H1 (cell line): Measurements from ENCODE around the gene MSH5. TPM values are rescaled to one million over a fixed set of nuclear protein-coding genes. Genes with fewer than 3 reads are reported as not detected.

Source experiments
- CTCF ChIA-PET: fragments of 300-600 bp; sonication (Branson Sonifier 250); formaldehyde crosslinking; loops from one replicate; lab custom pipeline; 2021; ENCODE audit not compliant: partially characterized antibody; lab: Charles Lee
- POLR2A ChIA-PET: fragments of 300-600 bp; sonication (Branson Sonifier 250); formaldehyde crosslinking; loops from one replicate; lab custom pipeline; 2021; ENCODE audit warnings: inconsistent platforms; ENCODE audit not compliant: partially characterized antibody; lab: Charles Lee
- DNase-seq, 2 experiments: peaks; one replicate each; pipeline versions ENCODE4 v3.0.0 to v3.0.0-alpha.2; 2010 to 2022; ENCODE audit warnings: low spot score in 2 of 2, low read depth in 1 of 2, mixed read lengths in 1 of 2
- FAIRE-seq: peaks from 2 replicates; lab custom pipeline; 2011; peaks lifted over from hg19 to GRCh38; lab: Jason Lieb, UNC
- H2AFZ ChIP-seq: 2 replicates; pipeline ENCODE4 v1.8.1; 2012; ENCODE audit warnings: low read length, inconsistent platforms
- H2AK5ac ChIP-seq: 2 replicates; pipeline ENCODE4 v1.6.1; 2013; ENCODE audit warnings: low read depth, low read length
- H2BK120ac ChIP-seq: replicated peaks from 2 replicates; pipeline ENCODE3; 2013; ENCODE audit warnings: low read depth, low read length, inconsistent platforms
- H2BK12ac ChIP-seq: 2 replicates; pipeline ENCODE4 v1.6.1; 2013; ENCODE audit warnings: low read depth, low read length
- H2BK15ac ChIP-seq: 2 replicates; pipeline ENCODE4 v1.6.1; 2013; ENCODE audit warnings: low read length
- H2BK20ac ChIP-seq: 2 replicates; pipeline ENCODE4 v1.6.1; 2013; ENCODE audit warnings: low read length
- H2BK5ac ChIP-seq: 2 replicates; pipeline ENCODE4 v1.6.1; 2013; ENCODE audit warnings: low read depth, low read length
- H3K14ac ChIP-seq: 2 replicates; pipeline ENCODE4 v1.6.1; 2013; ENCODE audit warnings: inconsistent platforms; ENCODE audit not compliant: insufficient read length
- H3K18ac ChIP-seq: 2 replicates; pipeline ENCODE4 v1.6.1; 2013; ENCODE audit warnings: low read length; ENCODE audit errors: extremely low read depth
- H3K23ac ChIP-seq: 2 replicates; pipeline ENCODE4 v1.6.1; 2013; ENCODE audit warnings: inconsistent platforms; ENCODE audit not compliant: insufficient read length
- H3K23me2 ChIP-seq: 2 replicates; pipeline ENCODE4 v1.6.1; 2013; ENCODE audit warnings: low read depth, low read length
- H3K27ac ChIP-seq: 2 replicates; pipeline ENCODE4 v1.6.1; 2011; ENCODE audit warnings: low read depth, low read length, inconsistent platforms
- H3K27me3 ChIP-seq, 4 experiments: replicated peaks in 1 of 4; 1 replicate in 1 of 4; 2 replicates in 3 of 4; pipeline versions ENCODE4 v1.6.1 to v1.8.1; 2011 to 2013; ENCODE audit warnings: low read length in 3 of 4, mild to moderate bottlenecking in 3 of 4, inconsistent platforms in 2 of 4, mixed read lengths in 2 of 4, moderate library complexity in 1 of 4; ENCODE audit not compliant: control insufficient read depth in 3 of 4, insufficient read depth in 3 of 4; ENCODE audit errors: extremely low read depth in 1 of 4
- H3K36me3 ChIP-seq, 4 experiments: 2 replicates each; pipeline versions ENCODE4 v1.6.1 to v1.8.1; 2011 to 2013; ENCODE audit warnings: mild to moderate bottlenecking in 4 of 4, low read length in 3 of 4, moderate library complexity in 2 of 4, control low read depth in 1 of 4, inconsistent platforms in 1 of 4; ENCODE audit not compliant: insufficient read depth in 4 of 4, control insufficient read depth in 2 of 4
- H3K4ac ChIP-seq: replicated peaks from 2 replicates; pipeline ENCODE3; 2013; ENCODE audit warnings: low read length, low read depth, mixed read lengths, inconsistent platforms; ENCODE audit not compliant: insufficient read length
- H3K4me1 ChIP-seq, 4 experiments: replicated peaks in 1 of 4; 1 replicate in 1 of 4; 2 replicates in 3 of 4; pipeline versions ENCODE4 v1.6.1 to v1.8.1; 2011 to 2013; ENCODE audit warnings: low read length in 3 of 4, inconsistent platforms in 2 of 4, mixed read lengths in 1 of 4; ENCODE audit not compliant: insufficient read depth in 4 of 4, control insufficient read depth in 3 of 4
- H3K4me2 ChIP-seq, 2 experiments: 2 replicates each; pipeline versions ENCODE4 v1.6.1 to v1.8.1; 2011 to 2013; ENCODE audit warnings: low read depth in 2 of 2, low read length in 2 of 2, control low read depth in 1 of 2, inconsistent platforms in 1 of 2, mild to moderate bottlenecking in 1 of 2; ENCODE audit not compliant: insufficient read depth in 1 of 2
- H3K4me3 ChIP-seq, 4 experiments: fragments of 200-600, 300-600 bp in 1 of 4; sonication (generic), shearing (Covaris generic), sonication (Bioruptor Twin) in 1 of 4; 2 replicates each; pipeline versions ENCODE4 v1.5.1 to v1.8.1; 2011 to 2016; ENCODE audit warnings: low read length in 4 of 4, low read depth in 3 of 4, control low read depth in 2 of 4, inconsistent platforms in 2 of 4, mild to moderate bottlenecking in 2 of 4, mixed read lengths in 1 of 4, moderate library complexity in 1 of 4; ENCODE audit not compliant: insufficient read depth in 2 of 4; ENCODE audit errors: extremely low read depth in 1 of 4
- H3K56ac ChIP-seq: replicated peaks from 2 replicates; pipeline ENCODE3; 2013; ENCODE audit warnings: low read depth, mild to moderate bottlenecking, mixed read lengths, low read length, inconsistent platforms; ENCODE audit not compliant: insufficient read length
- H3K79me1 ChIP-seq: 2 replicates; pipeline ENCODE4 v1.6.1; 2013; ENCODE audit warnings: low read depth, low read length, control low read depth
- H3K79me2 ChIP-seq, 2 experiments: 2 replicates each; pipeline versions ENCODE4 v1.6.1 to v1.8.1; 2012 to 2013; ENCODE audit warnings: low read length in 2 of 2, mild to moderate bottlenecking in 2 of 2, inconsistent platforms in 1 of 2; ENCODE audit not compliant: insufficient read depth in 2 of 2, control insufficient read depth in 1 of 2
- H3K9ac ChIP-seq, 4 experiments: replicated peaks in 1 of 4; 1 replicate in 1 of 4; 2 replicates in 3 of 4; pipeline versions ENCODE4 v1.6.1 to v1.8.1; 2011 to 2013; ENCODE audit warnings: low read depth in 3 of 4, low read length in 3 of 4, control low read depth in 2 of 4, mild to moderate bottlenecking in 2 of 4, moderate library complexity in 2 of 4, inconsistent platforms in 1 of 4; ENCODE audit errors: extremely low read depth in 1 of 4
- H3K9me3 ChIP-seq, 2 experiments: 2 replicates each; pipeline versions ENCODE4 v1.6.1 to v1.8.1; 2012 to 2013; ENCODE audit warnings: mild to moderate bottlenecking in 2 of 2, moderate library complexity in 2 of 2, control low read depth in 1 of 2, inconsistent platforms in 1 of 2, low read depth in 1 of 2, low read length in 1 of 2, mixed read lengths in 1 of 2; ENCODE audit not compliant: insufficient read depth in 2 of 2
- H4K20me1 ChIP-seq, 2 experiments: replicated peaks in 1 of 2; 2 replicates each; pipeline versions ENCODE3 to v1.8.1; 2011 to 2013; ENCODE audit warnings: inconsistent platforms in 2 of 2, low read length in 2 of 2, mild to moderate bottlenecking in 1 of 2; ENCODE audit not compliant: insufficient read depth in 2 of 2, control insufficient read depth in 1 of 2
- H4K5ac ChIP-seq: 2 replicates; pipeline ENCODE4 v1.6.1; 2013; ENCODE audit warnings: low read length, low read depth, mixed read lengths, inconsistent platforms; ENCODE audit not compliant: insufficient read length
- H4K8ac ChIP-seq: 2 replicates; pipeline ENCODE4 v1.8.0; 2013; ENCODE audit warnings: mild to moderate bottlenecking, moderate library complexity, low read length, inconsistent platforms; ENCODE audit not compliant: insufficient read depth; ENCODE audit errors: extremely low read depth
- H4K91ac ChIP-seq: replicated peaks from 2 replicates; pipeline ENCODE3; 2013; ENCODE audit warnings: low read length, mixed read lengths, inconsistent platforms; ENCODE audit not compliant: insufficient read length
- CTCF ChIP-seq, 3 experiments: IDR thresholded peaks; 1 replicate in 2 of 3; 2 replicates in 1 of 3; pipeline versions ENCODE4 v1.5.1 to v1.6.1; 2011; ENCODE audit warnings: low read length in 3 of 3, mild to moderate bottlenecking in 3 of 3, inconsistent platforms in 2 of 3, low read depth in 1 of 3, moderate library complexity in 1 of 3; ENCODE audit not compliant: insufficient read depth in 1 of 3; ENCODE audit errors: control extremely low read depth in 1 of 3
- EGR1 ChIP-seq: IDR thresholded peaks from 2 replicates; pipeline ENCODE4 v1.6.1; 2011; ENCODE audit warnings: low read depth, low read length, borderline replicate concordance
- GABPA ChIP-seq: IDR thresholded peaks from 2 replicates; pipeline ENCODE4 v1.6.1; 2011; ENCODE audit warnings: mild to moderate bottlenecking, low read length, moderate library complexity, borderline replicate concordance; ENCODE audit not compliant: insufficient read depth
- GTF2F1 ChIP-seq: IDR thresholded peaks from 2 replicates; pipeline ENCODE4 v1.6.1; 2012; ENCODE audit warnings: low read depth, low read length, improper control_type of control experiment, borderline replicate concordance
- HDAC2 ChIP-seq, 2 experiments: fragments of 300-600 bp in 1 of 2; sonication (generic) in 1 of 2; IDR thresholded peaks; 2 replicates each; pipeline ENCODE4 v1.6.1; 2011 to 2012; ENCODE audit warnings: low read depth in 2 of 2, low read length in 2 of 2, mild to moderate bottlenecking in 2 of 2, moderate library complexity in 2 of 2, borderline replicate concordance in 1 of 2, inconsistent platforms in 1 of 2
- KDM4A ChIP-seq: IDR thresholded peaks from one replicate; pipeline ENCODE4 v1.7.1; 2012; ENCODE audit warnings: low read depth, mild to moderate bottlenecking, moderate library complexity, low read length, inconsistent platforms; ENCODE audit not compliant: severe bottlenecking
- POU5F1 ChIP-seq: IDR thresholded peaks from 2 replicates; pipeline ENCODE4 v1.6.1; 2011; ENCODE audit warnings: low read depth, mild to moderate bottlenecking, low read length, moderate library complexity
- RBBP5 ChIP-seq: IDR thresholded peaks from 2 replicates; pipeline ENCODE4 v1.7.1; 2012; ENCODE audit warnings: low read depth, mild to moderate bottlenecking, inconsistent platforms, low read length, moderate library complexity, borderline replicate concordance
- SIN3A ChIP-seq, 2 experiments: IDR thresholded peaks in 1 of 2; conservative IDR thresholded peaks in 1 of 2; 2 replicates each; pipeline ENCODE4 v1.6.1; 2011 to 2012; ENCODE audit warnings: low read length in 2 of 2, improper control_type of control experiment in 1 of 2, low read depth in 1 of 2, mild to moderate bottlenecking in 1 of 2
- SIRT6 ChIP-seq: IDR thresholded peaks from one replicate; pipeline ENCODE4 v1.7.1; 2012; ENCODE audit warnings: low read length, inconsistent platforms
- TCF12 ChIP-seq: IDR thresholded peaks from 2 replicates; pipeline ENCODE4 v1.6.1; 2011; ENCODE audit warnings: low read depth, mild to moderate bottlenecking, low read length
- WGBS, 2 experiments: shearing (Covaris generic) in 1 of 2; methylation state at CpG; one replicate each; pipeline versions ENCODE4 v1.1.6 to v1.1.7; 2013 to 2015; ENCODE audit warnings: low lambda C conversion rate in 2 of 2, mixed read lengths in 2 of 2, inconsistent platforms in 1 of 2, low coverage in 1 of 2, missing lambda C conversion rate in 1 of 2; ENCODE audit not compliant: insufficient replicate concordance in 2 of 2, insufficient coverage in 1 of 2, insufficient read length in 1 of 2; ENCODE audit errors: extremely low coverage in 1 of 2, missing lambda C conversion rate in 1 of 2; 5-methylcytosine and 5-hydroxymethylcytosine counted together
- polyA plus RNA-seq, 7 experiments: library from polyadenylated mRNA; depleted of rRNA in 3 of 7; stranded (reverse) in 5 of 7; unstranded in 2 of 7; fragments of >200 nt in 5 of 7; fragments of 200-250 nt in 2 of 7; gene quantifications; 1 replicate in 5 of 7; 2 replicates in 1 of 7; 4 replicates in 1 of 7; pipeline versions ENCODE4 v1.2.1 to v1.2.3, GENCODE V29; 2011 to 2013; ENCODE audit warnings: missing spikeins in 2 of 7, mixed read lengths in 2 of 7
- total RNA-seq: library from RNA; stranded (reverse); fragmentation: NEBNext Ultra II Directional; extraction: Animal tissue kit (Norgen Biotek cat#: 25700); gene quantifications from 2 replicates; pipeline ENCODE4 v1.2.1, GENCODE V29; 2021

The MSH5 gene
- total and polyA plus RNA-seq, 2 of the 8 experiments (the other 6 are each of a cell fraction or from before 2014, with no cell fraction given), result 25.3 to 26.5 TPM

GRCh38 chr6:31693535-31693934, 46.3 kb upstream of the MSH5 start:
- no peak overlapping the region for H3K4ac ChIP-seq
- H3K27ac ChIP-seq, result no peak overlapping the region
- no peak overlapping the region for H3K56ac ChIP-seq
- H3K18ac ChIP-seq, result no peak overlapping the region
- no peaks in the 10 kb centered on the region for H3K9me3 ChIP-seq
- no peak overlapping the region for H2BK5ac ChIP-seq
- no peak overlapping the region for H2BK120ac ChIP-seq
- H3K23me2 ChIP-seq, result no peaks in the 10 kb centered on the region
- H3K36me3 ChIP-seq, result peaks cover 1 to 20% (median 14%) of the 10 kb centered on the region in 4 experiments; a peak in 5 of 8 replicates
- no peak overlapping the region for H3K4me3 ChIP-seq
- no peaks in the 10 kb centered on the region for H3K4me1 ChIP-seq
- no peak for DNase-seq
- ChIA-PET POLR2A (interaction anchor here (0.9 to 6.6 kb wide), 10 partner anchors 10 to 147 kb away, joined by 3 to 33 read pairs (median 4); partner anchors contain the start of genes ABHD16A, ATP6V1G2, BAG6 and C6orf47), CTCF (interaction anchor here (0.7 to 2.5 kb wide), 12 partner anchors 14 to 259 kb away, joined by 3 to 10 read pairs (median 3); partner anchors contain the start of genes GPANK1 and VARS1)
- no peak overlapping the region for H4K91ac ChIP-seq
- FAIRE-seq, result no peak
- H2AFZ ChIP-seq, result no peak overlapping the region
- no peaks in the 10 kb centered on the region for H4K20me1 ChIP-seq
- no peak overlapping the region for H2BK12ac ChIP-seq
- no peaks in the 10 kb centered on the region for H3K79me1 ChIP-seq
- H3K27me3 ChIP-seq, result no peaks in the 10 kb centered on the region
- H2AK5ac ChIP-seq, result no peak overlapping the region
- WGBS, 2 experiments, result 87% methylated on average over 6 of the region's 6 CpGs; no CpG with 5 or more reads in 1 of the 2 experiments
- H3K14ac ChIP-seq, result no peak overlapping the region
- no peak overlapping the region for H4K5ac ChIP-seq
- no peaks in the 10 kb centered on the region for H3K79me2 ChIP-seq
- no peak overlapping the region for H3K23ac ChIP-seq
- H3K9ac ChIP-seq, result no peak overlapping the region
- no peak overlapping the region for H2BK20ac ChIP-seq
- no peak overlapping the region for H2BK15ac ChIP-seq
- no peak overlapping the region for H4K8ac ChIP-seq
- H3K4me2 ChIP-seq, result no peak overlapping the region
- TF ChIP-seq POU5F1 (no peak), CTCF (IDR thresholded peaks at IDR 0.05; ENCODE audit: control extremely low read depth in 1 of 3, insufficient read depth in 1 of 3, low read depth in 1 of 3, low read length in 3 of 3) (no peak), EGR1 (no peak), HDAC2 (IDR thresholded peaks at IDR 0.05; ENCODE audit: borderline replicate concordance in 1 of 2, low read depth in 2 of 2, low read length in 2 of 2) (no peak), TCF12 (no peak), RBBP5 (no peak), SIN3A (conservative IDR thresholded peaks at IDR 0.05 in 1 of 2, IDR thresholded peaks at IDR 0.05 in 1 of 2; ENCODE audit: low read depth in 1 of 2, low read length in 2 of 2) (no peak), KDM4A (no peak), SIRT6 (no peak), GTF2F1 (no peak), GABPA (no peak)
